UCSD-AML1 (cell line): ENCODE measurements around the gene S100A7A.
"Not testable (repeated sequence)": the region's sequence is repeated elsewhere in the genome, so short reads cannot be mapped to it uniquely, and the experiment has no call there.

Experiments used
- DNase-seq: peaks from one replicate; lab custom pipeline; 2025; ENCODE audit not compliant: unreplicated experiment; lab: John Stamatoyannopoulos, UW

S100A7A gene

DNA sequence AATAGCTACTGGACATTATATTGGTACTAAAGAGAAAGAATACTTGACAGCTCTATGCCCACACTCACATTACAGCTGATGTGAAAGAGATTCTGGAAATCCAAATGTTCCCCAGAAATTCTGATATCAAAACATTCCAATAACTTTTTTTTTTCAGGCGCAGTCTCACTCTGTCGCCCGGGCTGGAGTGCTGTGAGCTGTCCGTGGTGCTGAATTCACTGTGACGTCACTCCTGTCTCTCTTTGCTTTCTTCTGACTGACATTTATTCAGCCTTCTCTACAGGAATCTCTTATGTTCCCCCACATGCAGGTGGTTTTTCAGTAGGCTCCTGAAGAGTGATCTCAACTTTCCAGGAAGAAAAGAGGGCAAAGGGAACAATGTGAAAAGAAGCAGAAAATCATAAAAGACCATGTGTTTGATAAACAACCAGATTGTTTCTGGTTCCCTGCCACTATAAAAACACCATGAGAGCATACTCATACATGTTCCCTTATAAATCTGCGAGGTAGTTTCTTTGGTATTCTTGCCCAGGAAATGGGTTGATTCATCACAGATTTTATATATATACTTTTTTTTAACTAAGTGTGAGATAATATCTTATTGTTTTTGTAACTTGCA is 6.2 kb downstream of the S100A7A start:
- peak; percentile 57 for DNase-seq

DNA sequence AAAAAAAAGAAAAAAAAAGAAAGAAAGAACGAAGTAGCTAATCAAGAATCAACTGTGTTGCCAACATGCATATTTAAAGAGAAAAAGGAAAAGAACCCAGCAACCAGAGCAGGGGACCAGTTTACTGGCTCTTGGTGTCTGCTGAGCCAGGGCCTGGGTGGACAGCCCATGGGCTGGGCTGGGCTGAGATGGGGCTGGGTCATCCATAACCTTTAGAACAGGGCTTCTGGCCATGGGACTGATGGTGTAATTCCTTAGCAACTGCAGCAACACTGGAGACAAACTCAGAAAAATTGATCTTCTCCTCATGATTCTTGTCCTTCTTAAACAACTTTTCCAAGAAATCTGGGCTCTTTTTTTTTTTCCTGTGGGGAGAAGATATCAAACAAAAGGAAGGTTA is 10.5 kb downstream of the S100A7A start:
- no peak for DNase-seq

DNA sequence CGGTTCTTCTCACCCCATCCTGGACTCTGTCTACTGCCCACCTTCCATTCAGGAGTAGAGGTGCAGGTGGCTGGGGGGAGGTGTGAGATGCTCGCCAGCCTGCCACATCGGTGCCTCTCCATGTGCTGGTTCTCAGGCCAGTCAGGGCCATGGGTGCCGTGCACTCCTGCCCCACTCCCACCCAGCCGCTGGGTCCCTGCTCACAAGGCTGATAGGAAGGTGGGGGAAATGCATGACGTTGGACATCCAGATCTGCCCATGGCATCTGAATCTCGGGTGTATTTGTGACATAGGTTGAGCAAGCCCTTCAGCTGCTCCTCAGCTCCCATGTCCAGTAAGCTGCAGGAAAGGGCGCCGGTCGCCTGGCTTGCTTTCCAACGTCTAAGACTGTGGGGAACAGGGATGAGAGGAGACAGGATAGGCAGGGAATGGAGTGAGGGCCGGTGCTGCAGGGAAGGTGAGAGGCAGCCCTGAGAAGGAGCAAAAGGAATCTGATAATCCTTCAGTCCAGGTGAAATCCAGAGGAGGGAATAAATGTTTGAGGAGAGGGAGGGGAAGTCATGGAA is 11.8 kb downstream of the S100A7A start:
- DNase-seq, result no peak

- no peak for DNase-seq
These were observed 12.5 kb downstream of the S100A7A start for GRCh38 chr1:153428791-153429190.

DNA sequence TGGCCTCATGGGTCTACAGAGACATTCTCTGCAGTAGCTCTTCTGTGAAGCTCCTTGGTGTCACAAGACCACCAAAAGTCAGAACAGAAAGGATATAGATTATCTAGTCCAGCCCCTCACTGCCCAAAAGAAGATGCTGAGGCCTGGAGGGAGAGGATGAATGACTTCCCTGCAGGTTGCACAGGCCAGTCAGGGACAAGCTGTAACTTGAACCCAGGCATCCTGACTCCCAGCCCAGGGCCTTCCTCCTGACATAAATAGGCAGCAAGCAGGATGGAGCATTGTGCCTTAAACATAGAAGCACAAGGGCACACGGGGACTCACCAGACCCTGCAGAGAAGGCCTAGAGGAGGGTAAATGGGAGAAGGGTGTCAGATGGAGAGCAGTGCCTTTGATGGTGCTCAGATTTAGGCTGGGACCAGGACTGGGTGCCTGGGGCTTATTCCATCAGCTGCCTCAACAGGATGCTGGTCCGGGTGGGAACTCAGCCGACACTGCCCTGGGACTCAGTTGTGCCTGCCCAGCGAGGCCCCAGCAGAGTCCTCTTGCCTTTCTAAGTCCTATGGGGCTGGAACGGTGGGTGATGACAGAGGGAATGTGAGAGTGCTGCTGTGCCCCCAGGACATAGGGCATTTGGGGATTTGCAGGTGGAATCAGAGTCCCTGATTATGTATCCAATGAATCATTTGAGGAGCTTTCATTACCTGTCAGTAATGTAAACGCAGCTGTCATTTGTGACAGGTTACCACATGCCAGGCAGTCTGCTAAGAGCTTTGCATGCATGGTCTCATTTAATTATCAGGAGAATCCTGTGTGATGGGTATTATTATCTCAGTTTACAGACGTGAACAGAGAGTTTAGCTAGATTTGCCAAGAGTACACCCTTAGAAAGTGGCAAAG is 13.2 kb downstream of the S100A7A start:
- DNase-seq, result no peak

GRCh38 chr1:153430166-153430553 is 13.8 kb downstream of the S100A7A start:
- DNase-seq, result no peak

GRCh38 chr1:153430561-153430960 is 14.2 kb downstream of the S100A7A start:
- no peak for DNase-seq

DNA sequence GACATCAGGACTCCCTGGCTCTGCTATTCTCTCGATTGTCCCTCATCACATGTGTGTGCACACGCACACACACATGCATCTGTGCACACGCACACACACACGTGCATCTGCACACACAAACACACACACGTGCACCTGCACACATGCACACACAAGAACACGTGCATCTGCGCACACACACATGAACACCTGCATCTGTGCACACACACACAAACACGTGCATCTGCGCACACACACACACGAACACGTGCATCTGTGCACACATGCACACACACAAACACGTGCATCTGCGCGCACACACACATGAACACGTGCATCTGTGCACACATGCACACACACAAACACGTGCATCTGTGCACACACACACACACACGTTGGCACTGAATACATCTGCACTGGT is 14.7 kb downstream of the S100A7A start:
- no peak for DNase-seq

- DNase-seq, result no peak
These were observed 15.1 kb downstream of the S100A7A start for GRCh38 chr1:153431427-153431826.

- DNase-seq, result no peak
These were observed 15.6 kb downstream of the S100A7A start for GRCh38 chr1:153431928-153432327.

DNA sequence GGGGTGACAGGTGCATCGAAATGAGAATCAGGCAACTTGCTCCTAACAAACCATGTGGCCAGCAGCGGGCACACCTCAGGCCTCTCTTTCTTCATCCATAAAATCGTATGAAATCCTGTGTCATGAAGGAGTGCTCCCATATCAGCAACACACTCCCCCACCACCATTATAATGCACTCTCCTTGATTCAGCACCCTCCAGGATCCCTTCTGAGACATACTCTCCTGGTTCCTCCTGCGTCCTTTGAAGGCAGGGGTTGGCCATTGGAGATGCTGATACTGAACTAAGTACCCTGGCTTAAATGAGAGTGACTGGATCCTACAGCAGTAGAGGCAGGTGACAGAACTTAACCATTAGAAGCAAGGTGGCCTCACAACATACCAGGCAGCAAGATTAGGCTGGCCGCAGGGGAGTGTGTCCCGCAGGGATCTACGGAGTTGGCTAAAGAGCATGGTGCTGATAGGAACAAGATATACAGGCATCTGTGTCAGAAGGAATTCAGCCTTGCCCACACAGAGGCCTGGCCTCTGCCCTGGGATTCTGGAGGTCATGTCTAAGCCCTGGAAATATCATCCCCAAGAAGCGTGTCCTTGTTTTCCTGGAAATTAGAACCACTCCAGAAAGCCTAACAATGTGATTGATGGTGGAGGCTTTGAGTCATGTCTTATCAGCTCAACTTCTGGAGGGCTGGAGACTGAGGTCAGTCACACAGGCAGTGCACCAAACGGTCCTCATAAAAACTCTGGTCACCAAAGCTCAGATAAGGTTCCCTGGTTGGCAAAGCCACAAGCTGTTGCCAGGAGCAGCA is 16.8 kb downstream of the S100A7A start:
- DNase-seq, result no peak

- no peak for DNase-seq
These were observed 18.6 kb downstream of the S100A7A start for GRCh38 chr1:153434746-153435455.

GRCh38 chr1:153437236-153437635 is 20.9 kb downstream of the S100A7A start:
- DNase-seq, result no peak

DNA sequence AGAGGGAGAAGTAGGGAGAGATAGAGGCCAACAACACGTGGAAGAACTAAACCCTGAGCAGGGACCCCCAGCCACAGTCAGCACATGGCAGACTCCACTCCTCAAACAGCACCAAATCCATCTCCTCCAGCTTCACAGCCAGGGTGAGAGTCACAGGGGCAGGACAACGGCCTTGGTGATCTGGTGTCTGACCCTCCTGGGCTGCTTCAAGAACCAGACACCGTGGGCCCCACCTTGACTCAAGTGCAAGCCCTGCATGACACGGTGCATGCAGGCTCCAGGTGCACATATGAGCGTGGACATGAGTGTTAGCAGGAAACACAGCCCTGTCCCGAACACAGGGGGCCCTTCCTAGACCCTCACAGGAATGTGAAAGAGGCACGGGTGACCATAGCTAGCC is 22.3 kb downstream of the S100A7A start:
- no peak for DNase-seq

- no peak for DNase-seq
These were observed 23.0 kb downstream of the S100A7A start for GRCh38 chr1:153439273-153439672.

DNA sequence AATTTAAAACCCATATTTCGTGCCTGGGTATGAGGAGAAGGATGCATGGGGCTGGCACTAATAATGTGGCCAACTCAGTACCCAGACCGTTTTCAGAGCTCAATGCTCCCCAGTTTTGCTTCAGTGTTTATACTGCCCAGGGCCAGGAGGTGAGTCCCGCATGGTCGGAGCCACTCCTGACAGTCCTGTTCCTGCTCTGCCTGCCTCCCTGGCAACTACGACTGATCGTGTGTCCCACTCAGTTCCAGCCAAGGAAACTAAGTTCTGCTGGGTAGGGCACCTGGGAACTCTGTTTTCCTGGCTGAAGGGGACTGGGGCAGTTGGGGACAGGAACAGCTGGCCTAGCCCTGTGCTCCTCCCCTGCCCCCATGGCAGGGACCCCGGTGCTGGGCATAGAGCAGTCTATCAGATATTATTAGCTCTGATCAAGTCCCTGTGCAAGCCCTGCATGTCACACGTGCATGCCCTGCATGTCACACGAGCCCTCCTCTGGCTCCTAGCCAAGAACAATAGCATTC is 25.0 kb downstream of the S100A7A start:
- no peak for DNase-seq

- no peak for DNase-seq
These were observed 27.2 kb downstream of the S100A7A start for GRCh38 chr1:153443486-153443885.

DNA sequence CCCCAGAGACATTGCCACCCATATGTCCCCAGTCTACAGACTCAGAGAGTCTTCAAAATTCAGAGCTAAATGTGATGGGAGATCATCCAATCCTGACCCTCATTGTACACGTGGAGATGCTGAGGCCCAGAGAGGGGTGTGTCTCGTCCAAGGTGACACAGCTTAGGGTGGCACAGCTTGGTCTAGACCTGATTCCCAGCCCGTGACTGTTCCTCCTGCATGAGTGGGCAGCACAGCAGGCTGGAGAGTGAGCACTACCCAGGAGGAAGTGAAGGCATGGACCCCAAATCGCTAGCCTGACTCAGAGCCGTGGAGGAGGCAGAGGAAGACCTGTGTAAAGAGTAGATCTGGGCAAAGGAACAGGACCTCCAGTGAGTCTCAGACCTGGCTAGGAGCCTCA is 27.8 kb downstream of the S100A7A start:
- DNase-seq, result no peak

DNA sequence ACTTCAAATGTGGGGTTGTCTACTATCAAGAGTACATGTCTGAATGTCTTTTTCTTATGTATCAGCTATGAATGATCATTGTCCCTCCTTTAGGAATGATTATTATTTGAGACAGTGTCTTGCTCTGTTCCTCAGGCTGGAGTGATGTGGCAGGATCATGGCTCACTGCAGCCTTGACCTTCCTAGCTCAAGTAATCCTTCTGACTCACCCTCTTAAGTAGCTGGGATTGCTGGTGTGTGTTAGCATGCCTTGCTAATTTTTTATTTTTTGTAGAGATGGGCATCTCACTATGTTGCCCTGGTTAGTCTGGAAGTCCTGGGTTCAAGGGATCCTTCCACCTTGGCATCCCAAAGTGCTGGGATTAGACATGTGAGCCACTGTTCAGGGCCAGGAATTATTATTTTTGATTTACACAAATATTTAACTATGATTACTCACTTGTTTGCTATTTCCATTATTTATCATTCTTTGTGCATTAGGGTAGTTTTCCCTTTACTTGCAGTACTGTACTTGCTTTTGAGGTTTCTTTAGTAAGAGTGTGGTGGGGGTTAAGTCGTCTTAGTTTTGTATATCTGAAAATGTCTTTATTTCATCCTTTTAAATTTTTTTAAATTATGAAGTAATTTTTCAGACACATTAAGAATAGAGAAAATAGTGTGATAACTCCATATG is 31.3 kb downstream of the S100A7A start:
- DNase-seq, result no peak

- not testable (repeated sequence) for DNase-seq
These were observed 32.5 kb downstream of the S100A7A start for GRCh38 chr1:153448851-153449250.
